ENCODE results near the gene PZP.
"Not testable (repeated sequence)": the region's sequence is repeated elsewhere in the genome, so short reads cannot be mapped to it uniquely, and the experiment has no call there.

PZP gene

GRCh38 chr12:9180810-9181209, 27.4 kb downstream of the PZP start:
- DNase-seq: no peak

GRCh38 chr12:9179781-9180180, 28.4 kb downstream of the PZP start:
- DNase-seq: no peak

GRCh38 chr12:9169979-9170634, 38.1 kb downstream of the PZP start:
- no peak for DNase-seq

GRCh38 chr12:9167345-9167744, 40.9 kb downstream of the PZP start:
- DNase-seq: not testable (repeated sequence)

GRCh38 chr12:9163392-9163791, 44.8 kb downstream of the PZP start:
- DNase-seq: no peak

- no peak for DNase-seq
These were observed 52.1 kb downstream of the PZP start for GRCh38 chr12:9156119-9156518.

GRCh38 chr12:9149372-9149771, 58.8 kb downstream of the PZP start:
- DNase-seq: no peak

- no peak for DNase-seq
These were observed 59.3 kb downstream of the PZP start for GRCh38 chr12:9148926-9149325.

GRCh38 chr12:9147461-9147860, 60.7 kb downstream of the PZP start:
- no peak for DNase-seq

GRCh38 chr12:9144730-9145106, 63.5 kb downstream of the PZP start:
- no peak for DNase-seq

- DNase-seq: no peak
These were observed 64.1 kb downstream of the PZP start for GRCh38 chr12:9143929-9144729.

GRCh38 chr12:9143137-9143536, 65.1 kb downstream of the PZP start:
- DNase-seq: no peak

- not testable (repeated sequence) for DNase-seq
These were observed 68.5 kb downstream of the PZP start for GRCh38 chr12:9139588-9140290.

- no peak for DNase-seq
These were observed 72.3 kb downstream of the PZP start for GRCh38 chr12:9135903-9136310.

GRCh38 chr12:9134981-9135628, 73.1 kb downstream of the PZP start:
- DNase-seq: no peak

- DNase-seq: peak; percentile 9
These were observed 74.8 kb downstream of the PZP start for GRCh38 chr12:9133216-9133916.

GRCh38 chr12:9132008-9132535, 76.1 kb downstream of the PZP start:
- no peak for DNase-seq

- DNase-seq: no peak
These were observed 78.0 kb downstream of the PZP start for GRCh38 chr12:9130244-9130643.

GRCh38 chr12:9127936-9128663, 80.1 kb downstream of the PZP start:
- no peak for DNase-seq

GRCh38 chr12:9127484-9127883, 80.7 kb downstream of the PZP start:
- no peak for DNase-seq

- no peak for DNase-seq
These were observed 83.7 kb downstream of the PZP start for GRCh38 chr12:9124383-9125031.
